Endothelial cell of umbilical vein (primary cell): ENCODE measurements around the gene ACYP2. TPM values are rescaled to one million over a fixed set of nuclear protein-coding genes. Genes with fewer than 3 reads are reported as not detected.

Source experiments
- BruUV-seq: library from RNA; stranded (reverse); fragments of 400-500 nt; replicated peaks from 2 replicates; lab custom pipeline; 2021; lab: Mats Ljungman, UMichigan
- CTCF ChIA-PET: fragments of 300-600, 350-600 bp; sonication (Branson Sonifier 250); formaldehyde crosslinking; loops from one replicate; lab custom pipeline; 2021; ENCODE audit warnings: antibody characterized with exemption, inconsistent platforms; lab: Charles Lee
- POLR2A ChIA-PET: fragments of 300-600, 350-600 bp; sonication (Branson Sonifier 250); formaldehyde crosslinking; loops from one replicate; lab custom pipeline; 2021; ENCODE audit warnings: antibody characterized with exemption, inconsistent platforms; lab: Charles Lee
- DNase-seq: peaks from one replicate; pipeline ENCODE4 v3.0.0-alpha.2; 2011; ENCODE audit warnings: low read depth, low spot score
- FAIRE-seq: peaks from 2 replicates; lab custom pipeline; 2011; peaks lifted over from hg19 to GRCh38; lab: Jason Lieb, UNC
- H2AFZ ChIP-seq: 2 replicates; pipeline ENCODE4 v1.6.0; 2012; ENCODE audit warnings: low read depth, low read length, control low read depth, inconsistent platforms
- H3K27ac ChIP-seq: 2 replicates; pipeline ENCODE4 v1.5.1; 2011; ENCODE audit warnings: low read depth, mild to moderate bottlenecking, control low read depth, low read length, moderate library complexity; ENCODE audit not compliant: insufficient read depth
- H3K27me3 ChIP-seq, 2 experiments: 2 replicates each; pipeline versions ENCODE4 v1.6.0 to v1.6.1; 2011; ENCODE audit warnings: low read length in 2 of 2, mixed read lengths in 1 of 2; ENCODE audit not compliant: control insufficient read depth in 2 of 2, insufficient read depth in 2 of 2
- H3K36me3 ChIP-seq, 2 experiments: 2 replicates in 1 of 2; 3 replicates in 1 of 2; pipeline ENCODE4 v1.5.1; 2011; ENCODE audit warnings: low read length in 2 of 2, mild to moderate bottlenecking in 1 of 2, moderate library complexity in 1 of 2; ENCODE audit not compliant: control insufficient read depth in 2 of 2, insufficient read depth in 2 of 2; ENCODE audit errors: extremely low read depth in 1 of 2
- H3K4me1 ChIP-seq: 3 replicates; pipeline ENCODE4 v1.5.1; 2011; ENCODE audit warnings: mild to moderate bottlenecking, low read length; ENCODE audit not compliant: control insufficient read depth, insufficient read depth; ENCODE audit errors: extremely low read depth
- H3K4me2 ChIP-seq: 2 replicates; pipeline ENCODE4 v1.6.1; 2011; ENCODE audit warnings: low read length, control low read depth, mixed read lengths; ENCODE audit not compliant: insufficient read depth
- H3K4me3 ChIP-seq, 3 experiments: fragments of 200-600 bp in 1 of 3; sonication (generic), shearing (Covaris generic) in 1 of 3; replicated peaks in 1 of 3; 2 replicates each; pipeline ENCODE4 v1.5.1; 2011 to 2016; ENCODE audit warnings: control low read depth in 3 of 3, low read length in 3 of 3, mild to moderate bottlenecking in 2 of 3, inconsistent platforms in 1 of 3, low read depth in 1 of 3, moderate library complexity in 1 of 3; ENCODE audit not compliant: insufficient read depth in 1 of 3
- H3K79me2 ChIP-seq: 2 replicates; pipeline ENCODE4 v1.6.0; 2012; ENCODE audit warnings: low read length, inconsistent platforms; ENCODE audit not compliant: control insufficient read depth, insufficient read depth
- H3K9ac ChIP-seq: replicated peaks from 2 replicates; pipeline ENCODE3; 2011; ENCODE audit warnings: low read length, control low read depth; ENCODE audit not compliant: insufficient read depth; ENCODE audit errors: extremely low read depth
- H3K9me1 ChIP-seq: replicated peaks from 3 replicates; pipeline ENCODE4 v1.6.0; 2011; ENCODE audit warnings: mild to moderate bottlenecking, low read length; ENCODE audit not compliant: control insufficient read depth, insufficient read depth; ENCODE audit errors: extremely low read depth
- H3K9me3 ChIP-seq: replicated peaks from 2 replicates; pipeline ENCODE4 v1.5.1; 2012; ENCODE audit warnings: low read length, inconsistent platforms; ENCODE audit not compliant: control insufficient read depth, insufficient read depth
- H4K20me1 ChIP-seq: replicated peaks from 2 replicates; pipeline ENCODE3; 2011; ENCODE audit warnings: mild to moderate bottlenecking, low read length; ENCODE audit not compliant: control insufficient read depth, insufficient read depth; ENCODE audit errors: extremely low read depth
- EZH2 ChIP-seq: IDR thresholded peaks from 2 replicates; pipeline ENCODE4 v1.6.1; 2012; ENCODE audit warnings: borderline replicate concordance, low read depth, mild to moderate bottlenecking, moderate library complexity, low read length, inconsistent platforms; ENCODE audit not compliant: severe bottlenecking
- FOS ChIP-seq: IDR thresholded peaks from 2 replicates; pipeline ENCODE4 v1.6.1; 2011; ENCODE audit warnings: mild to moderate bottlenecking, low read length, moderate library complexity, borderline replicate concordance; ENCODE audit not compliant: insufficient read depth
- GATA2 ChIP-seq: IDR thresholded peaks from 2 replicates; pipeline ENCODE4 v1.7.0; 2011; ENCODE audit warnings: low read depth, mild to moderate bottlenecking, moderate library complexity, mixed read lengths, low read length; ENCODE audit not compliant: insufficient read length, insufficient read depth
- JUN ChIP-seq: IDR thresholded peaks from 2 replicates; pipeline ENCODE4 v1.6.1; 2011; ENCODE audit warnings: borderline replicate concordance, low read depth; ENCODE audit not compliant: insufficient read length, insufficient read depth
- MYC ChIP-seq: IDR thresholded peaks from one replicate; pipeline ENCODE4 v1.6.1; 2011; ENCODE audit warnings: mild to moderate bottlenecking, low read depth, low read length
- POLR2A ChIP-seq: IDR thresholded peaks from 2 replicates; pipeline ENCODE4 v1.6.1; 2012; ENCODE audit warnings: low read depth, mild to moderate bottlenecking, control low read depth, low read length
- POLR2AphosphoS5 ChIP-seq: IDR thresholded peaks from 2 replicates; pipeline ENCODE4 v1.6.1; 2012; ENCODE audit warnings: low read depth, mild to moderate bottlenecking, control low read depth, low read length, moderate library complexity; ENCODE audit not compliant: insufficient read depth
- dilution Hi-C: fragments of 300-500 bp; cut with MboI; formaldehyde crosslinking; loops from one replicate; pipeline ENCODE4 v1.15.0; 2019; ENCODE audit warnings: low sequenced_read_pairs; ENCODE audit not compliant: extremely low pct_ligation_motif_present
- intact Hi-C: fragments of 100-400 bp; cut with micrococcal nuclease; formaldehyde crosslinking; loops from one replicate; pipeline ENCODE4 v1.10.0; 2022
- polyA plus RNA-seq, 4 experiments: library from polyadenylated mRNA; depleted of rRNA in 3 of 4; stranded (reverse) in 3 of 4; unstranded in 1 of 4; fragments of >200 nt; gene quantifications; 2 replicates each; pipeline versions ENCODE4 v1.2.1 to v1.2.3, GENCODE V29; 2011 to 2012; ENCODE audit warnings: missing spikeins in 1 of 4
- total RNA-seq: library from RNA; stranded (reverse); gene quantifications from 2 replicates; pipeline ENCODE4 v1.2.3, GENCODE V29; 2021
- TF ChIP-seq, protein P1 (sequence below): IDR thresholded peaks from 2 replicates; pipeline ENCODE4 v1.6.1; 2011; ENCODE audit not compliant: insufficient read depth, insufficient read length
- TF ChIP-seq, protein P2 (sequence below), 2 donors: IDR thresholded peaks; 1 replicate in 1 of 2; 2 replicates in 1 of 2; pipeline ENCODE4 v1.5.1; 2011; ENCODE audit warnings: low read length in 2 of 2, mild to moderate bottlenecking in 2 of 2, moderate library complexity in 2 of 2, control low read depth in 1 of 2, inconsistent platforms in 1 of 2, low read depth in 1 of 2; ENCODE audit not compliant: insufficient read depth in 1 of 2; ENCODE audit errors: extremely low read depth in 1 of 2

Gene ACYP2
- total and polyA plus RNA-seq, 2 donors (not counting 3 experiments of a cell fraction or from before 2014, with no cell fraction given) = 3.9 to 7.9 TPM

DNA sequence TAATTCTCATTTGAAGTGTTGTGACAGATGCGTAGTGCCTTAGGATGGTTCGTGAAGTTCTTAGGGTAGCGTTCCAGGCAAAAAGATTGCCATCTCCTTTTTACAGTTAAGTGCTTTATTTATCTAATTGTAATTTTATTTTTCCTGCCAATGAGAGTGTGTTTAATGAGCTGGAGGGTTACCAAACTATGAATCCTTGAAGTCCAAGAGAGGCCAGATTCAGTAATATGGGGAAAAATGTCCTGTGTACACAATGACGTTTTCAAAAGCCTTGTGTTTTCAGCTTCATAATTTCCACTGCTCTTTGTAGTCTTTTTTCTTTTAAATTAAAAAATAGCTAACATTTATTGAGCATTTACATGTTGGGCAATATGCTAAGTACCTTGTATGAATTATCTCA, 23.8 kb downstream of the ACYP2 start:
- Histone ChIP-seq H3K36me3 (no peaks in the 10 kb centered on the region), H2AFZ (no peak overlapping the region), H3K27me3 (no peaks in the 10 kb centered on the region), H3K27ac (no peak overlapping the region), H3K4me2 (no peak overlapping the region), H3K9ac (no peak overlapping the region), H3K4me3 (no peak overlapping the region), H3K79me2 (no peaks in the 10 kb centered on the region), H4K20me1 (no peaks in the 10 kb centered on the region), H3K4me1 (no peaks in the 10 kb centered on the region), H3K9me1 (no peaks in the 10 kb centered on the region), H3K9me3 (no peaks in the 10 kb centered on the region)
- no peak for FAIRE-seq
- BruUV-seq = no TSS peak
- DNase-seq = no peak
- CTCF ChIA-PET = interaction anchor here (1.0 kb wide), 1 partner anchor 565 kb away, joined by 3 read pairs; no protein-coding TSS in a partner anchor
- POLR2A ChIA-PET = no interaction called here
- intact Hi-C loops (no loop called here), dilution Hi-C loops (no loop called here)
- no peak for TF ChIP-seq POLR2AphosphoS5
- TF ChIP-seq POLR2A = no peak
- TF ChIP-seq, protein P1, sequence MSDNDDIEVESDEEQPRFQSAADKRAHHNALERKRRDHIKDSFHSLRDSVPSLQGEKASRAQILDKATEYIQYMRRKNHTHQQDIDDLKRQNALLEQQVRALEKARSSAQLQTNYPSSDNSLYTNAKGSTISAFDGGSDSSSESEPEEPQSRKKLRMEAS = no peak
- TF ChIP-seq, protein P2, sequence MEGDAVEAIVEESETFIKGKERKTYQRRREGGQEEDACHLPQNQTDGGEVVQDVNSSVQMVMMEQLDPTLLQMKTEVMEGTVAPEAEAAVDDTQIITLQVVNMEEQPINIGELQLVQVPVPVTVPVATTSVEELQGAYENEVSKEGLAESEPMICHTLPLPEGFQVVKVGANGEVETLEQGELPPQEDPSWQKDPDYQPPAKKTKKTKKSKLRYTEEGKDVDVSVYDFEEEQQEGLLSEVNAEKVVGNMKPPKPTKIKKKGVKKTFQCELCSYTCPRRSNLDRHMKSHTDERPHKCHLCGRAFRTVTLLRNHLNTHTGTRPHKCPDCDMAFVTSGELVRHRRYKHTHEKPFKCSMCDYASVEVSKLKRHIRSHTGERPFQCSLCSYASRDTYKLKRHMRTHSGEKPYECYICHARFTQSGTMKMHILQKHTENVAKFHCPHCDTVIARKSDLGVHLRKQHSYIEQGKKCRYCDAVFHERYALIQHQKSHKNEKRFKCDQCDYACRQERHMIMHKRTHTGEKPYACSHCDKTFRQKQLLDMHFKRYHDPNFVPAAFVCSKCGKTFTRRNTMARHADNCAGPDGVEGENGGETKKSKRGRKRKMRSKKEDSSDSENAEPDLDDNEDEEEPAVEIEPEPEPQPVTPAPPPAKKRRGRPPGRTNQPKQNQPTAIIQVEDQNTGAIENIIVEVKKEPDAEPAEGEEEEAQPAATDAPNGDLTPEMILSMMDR (IDR thresholded peaks at IDR 0.05; ENCODE audit: extremely low read depth in 1 of 2, insufficient read depth in 1 of 2, low read depth in 1 of 2, low read length in 2 of 2) = no peak
- TF ChIP-seq JUN = no peak
- TF ChIP-seq EZH2 = no peak
- no peak for TF ChIP-seq MYC
- no peak for TF ChIP-seq GATA2
- no peak for TF ChIP-seq FOS
